ENCODE results near the gene FAM13C.

The FAM13C gene

GRCh38 chr10:59312247-59312646, 50.1 kb downstream of the FAM13C start:
- DNase-seq: no peak

- DNase-seq: no peak
Measured at GRCh38 chr10:59311025-59311424, 51.3 kb downstream of the FAM13C start.

DNA sequence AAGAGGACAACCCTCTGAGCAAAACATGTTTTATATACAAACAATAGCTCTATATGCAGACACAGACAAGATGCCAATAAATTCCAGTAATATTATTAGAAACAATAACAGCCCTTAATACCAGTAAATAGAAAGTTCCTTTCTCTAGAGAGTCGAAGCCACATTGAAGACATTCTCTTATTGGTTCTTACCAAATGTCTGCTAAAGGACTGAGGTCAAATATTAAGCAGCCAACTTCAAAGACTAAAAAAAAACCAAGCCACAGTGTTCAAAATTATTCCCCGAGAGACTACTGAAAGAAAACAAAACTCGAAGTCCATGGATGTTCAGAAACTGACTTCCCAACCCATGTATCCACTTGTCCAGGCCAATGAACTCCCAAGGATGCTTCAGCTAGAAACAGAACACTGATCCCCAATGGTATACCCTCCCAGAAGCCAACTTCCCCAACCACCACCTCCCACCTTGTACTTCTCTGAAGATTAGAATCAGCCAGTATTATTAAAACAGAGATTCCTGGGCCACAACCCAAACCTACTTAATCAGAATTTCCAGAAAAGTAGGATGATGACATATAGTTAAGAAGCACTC, 51.9 kb downstream of the FAM13C start:
- DNase-seq: no peak

GRCh38 chr10:59304521-59305097, 57.7 kb downstream of the FAM13C start:
- DNase-seq: no peak

- no peak for DNase-seq
Measured at GRCh38 chr10:59303018-59303417, 59.3 kb downstream of the FAM13C start.

DNA sequence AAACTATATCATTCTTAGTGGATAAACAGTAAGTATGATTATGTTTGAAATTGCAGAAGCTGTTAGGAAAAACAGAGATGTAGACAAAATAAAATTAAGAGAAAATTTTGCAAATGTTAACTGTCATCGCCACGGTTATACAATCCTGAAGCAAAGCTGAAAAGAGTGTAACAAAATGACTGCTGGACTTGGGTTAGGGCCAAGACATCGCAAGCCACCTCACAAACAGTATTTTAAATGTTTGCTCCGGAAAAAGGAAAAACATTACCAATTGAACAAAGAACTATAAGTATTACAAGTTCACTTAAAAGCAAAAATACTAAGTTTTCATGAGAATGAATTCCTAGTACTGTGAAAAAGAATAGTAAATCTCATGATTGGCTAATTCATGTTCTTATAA, 60.0 kb downstream of the FAM13C start:
- no peak for DNase-seq

GRCh38 chr10:59301067-59301754, 61.1 kb downstream of the FAM13C start:
- DNase-seq: no peak

- DNase-seq: no peak
Measured at GRCh38 chr10:59300386-59300785, 62.0 kb downstream of the FAM13C start.

DNA sequence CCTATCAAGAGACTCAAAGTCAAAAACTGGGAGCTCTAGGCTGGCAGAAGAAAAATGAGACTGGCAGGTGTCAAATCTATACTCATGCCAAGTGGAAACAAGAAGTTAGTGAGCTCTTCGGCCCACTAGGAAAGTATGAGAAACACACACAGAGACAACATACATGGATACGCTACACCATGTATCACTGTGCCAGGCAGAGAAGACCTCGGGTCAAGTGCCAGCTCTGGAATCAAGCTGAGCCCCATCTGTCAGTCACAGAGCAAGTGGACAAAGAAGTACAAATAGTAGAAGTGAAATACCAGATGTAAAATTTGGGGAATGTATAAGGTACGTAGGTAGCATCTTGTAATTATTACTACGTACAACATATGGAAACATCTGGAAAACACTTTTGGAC, 62.4 kb downstream of the FAM13C start:
- DNase-seq: no peak

DNA sequence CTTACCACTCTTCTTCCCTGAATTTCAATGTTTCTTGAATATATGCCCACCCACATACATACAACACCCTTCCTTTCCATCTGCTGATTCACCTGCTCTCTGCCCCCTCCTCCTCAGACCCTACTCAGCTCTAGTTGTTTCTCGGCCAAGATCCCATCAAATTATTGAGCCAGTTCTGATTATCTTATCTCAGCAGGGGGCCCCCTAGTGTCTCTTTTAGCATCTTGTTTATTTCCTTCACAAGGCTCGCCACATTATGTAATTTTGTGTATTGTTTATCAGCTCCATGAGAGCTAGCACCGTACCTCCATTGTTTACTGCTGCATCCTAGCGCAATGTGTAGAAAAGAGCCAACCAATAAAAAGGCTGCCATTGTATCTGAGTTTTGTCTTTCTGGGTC, 71.9 kb downstream of the FAM13C start:
- no peak for DNase-seq

- no peak for DNase-seq
Measured at GRCh38 chr10:59289853-59290252, 72.5 kb downstream of the FAM13C start.

DNA sequence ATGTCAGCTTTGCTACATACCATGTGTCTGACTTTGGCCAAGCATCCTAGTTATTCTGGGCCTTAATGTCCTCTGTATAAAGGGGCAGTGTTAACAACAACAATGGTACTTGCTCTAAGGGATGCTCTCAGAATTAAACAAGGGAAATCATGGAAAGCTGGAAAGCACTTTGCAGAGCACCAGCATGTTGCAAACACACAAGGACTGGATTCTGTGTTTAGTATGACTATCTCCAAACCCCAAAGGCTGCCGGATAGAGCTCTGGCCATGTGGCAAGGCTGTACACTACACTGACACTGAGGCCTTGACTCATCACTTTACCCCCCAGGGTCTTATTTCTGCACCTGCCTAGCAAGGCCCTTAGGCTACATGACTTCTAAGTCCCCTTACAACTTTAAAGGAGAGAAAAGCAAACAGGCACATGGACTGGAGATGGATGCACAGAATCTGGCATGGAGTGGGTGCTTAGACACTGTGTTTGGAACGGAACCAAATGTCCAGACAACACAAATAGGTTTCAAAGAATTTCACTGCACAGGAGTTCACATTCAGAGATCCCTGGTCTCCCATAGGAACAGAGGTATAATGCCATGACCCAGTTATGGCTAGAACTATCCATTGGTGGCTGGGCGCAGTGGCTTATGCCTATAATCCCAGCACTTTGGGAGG, 74.6 kb downstream of the FAM13C start:
- DNase-seq: no peak

DNA sequence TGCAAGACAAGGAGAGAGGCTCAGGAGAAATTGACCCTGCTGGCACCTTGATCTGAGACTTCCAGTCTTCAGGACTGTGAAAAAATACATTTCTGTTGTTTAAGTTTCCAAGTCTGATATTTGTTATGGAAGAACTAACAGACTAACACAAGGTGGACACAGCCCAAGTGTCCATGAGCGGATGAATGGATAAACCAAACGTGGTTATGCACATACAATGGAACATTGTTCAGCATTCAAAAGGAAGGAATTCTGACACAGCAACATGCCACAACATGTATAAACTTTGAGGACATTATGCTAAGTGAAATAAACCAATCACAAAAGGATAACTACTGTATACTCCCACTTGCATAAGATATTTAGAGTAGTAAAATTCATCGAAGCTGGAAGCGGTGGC, 76.5 kb downstream of the FAM13C start:
- DNase-seq: no peak

DNA sequence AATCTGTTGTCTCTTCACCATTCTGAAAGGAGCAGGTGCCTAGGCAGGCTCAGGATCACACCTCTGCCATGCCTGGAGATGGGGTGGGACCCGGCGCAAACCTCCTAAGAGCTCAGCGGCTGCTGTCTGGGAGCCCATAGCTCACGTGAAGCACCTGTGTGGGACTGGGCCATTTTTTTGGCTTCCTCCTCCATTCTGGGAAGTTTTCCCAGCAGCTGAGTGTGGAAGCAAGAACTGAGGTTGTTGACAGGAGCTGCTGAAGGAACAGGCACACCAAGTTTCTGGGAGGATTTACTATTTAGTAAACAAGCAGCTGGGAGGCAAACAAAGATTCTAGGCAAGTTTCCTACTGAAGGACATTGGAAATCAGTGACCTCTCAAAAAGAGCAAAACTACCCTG, 77.3 kb downstream of the FAM13C start:
- DNase-seq: no peak

- DNase-seq: no peak
Measured at GRCh38 chr10:59284118-59284975, 78.0 kb downstream of the FAM13C start.

- no peak for DNase-seq
Measured at GRCh38 chr10:59283456-59284091, 78.8 kb downstream of the FAM13C start.

DNA sequence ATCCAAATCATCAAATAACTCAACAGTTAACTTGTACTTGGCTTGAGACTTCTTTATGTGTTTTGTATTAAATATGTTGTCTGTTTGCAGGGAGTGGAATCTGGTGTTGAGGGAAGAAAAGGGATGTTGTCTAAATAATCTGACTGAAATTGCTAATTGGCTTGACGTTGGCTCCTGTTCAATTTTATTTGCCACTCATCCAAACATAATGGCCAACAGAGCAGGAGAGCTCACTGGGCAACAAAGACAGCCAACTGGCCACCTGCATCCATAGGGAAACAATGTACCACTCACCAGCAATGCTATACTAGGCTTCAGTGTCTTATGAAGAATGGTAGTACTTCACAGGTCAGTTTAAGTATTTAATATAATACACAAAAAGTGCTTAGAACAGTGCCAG, 80.5 kb downstream of the FAM13C start:
- DNase-seq: no peak

GRCh38 chr10:59279991-59280505, 82.3 kb downstream of the FAM13C start:
- no peak for DNase-seq

- no peak for DNase-seq
Measured at GRCh38 chr10:59279476-59279875, 82.9 kb downstream of the FAM13C start.

DNA sequence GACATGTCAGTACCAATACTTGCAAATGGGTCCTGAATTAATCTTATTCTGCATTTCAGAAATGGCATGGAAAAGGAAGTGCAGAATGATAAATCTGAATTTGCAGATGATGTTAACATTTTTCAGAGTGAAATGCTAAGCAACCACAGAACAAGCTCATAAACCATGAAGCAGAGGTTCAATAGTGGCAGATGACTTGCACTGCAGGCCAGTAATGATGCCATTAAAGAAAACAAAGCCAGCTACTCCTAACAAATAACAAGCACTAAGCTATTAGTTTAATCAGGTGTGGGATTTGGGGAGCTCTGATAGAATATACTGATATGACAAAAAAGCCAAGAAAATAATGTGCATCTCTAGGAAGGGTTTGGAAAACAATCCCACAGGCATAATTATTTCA, 85.4 kb downstream of the FAM13C start:
- no peak for DNase-seq

DNA sequence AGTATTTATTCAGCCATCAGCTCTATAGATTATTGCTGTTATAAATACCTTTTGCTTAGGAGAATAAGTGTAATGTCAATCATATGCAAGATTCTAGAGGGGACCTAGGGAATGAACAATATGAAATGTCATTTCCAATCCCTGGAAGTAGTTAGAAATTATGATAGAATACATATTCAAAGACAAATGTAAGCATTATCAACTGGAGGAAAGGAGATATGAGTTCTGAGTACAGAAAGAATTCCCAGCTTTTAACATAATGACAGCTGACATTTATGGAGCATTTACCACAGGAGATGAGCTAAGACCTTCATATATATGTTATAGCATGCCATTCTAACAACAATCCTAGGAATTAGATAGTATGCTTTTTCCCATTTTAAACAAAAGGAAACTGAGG, 86.2 kb downstream of the FAM13C start:
- DNase-seq: no peak

DNA sequence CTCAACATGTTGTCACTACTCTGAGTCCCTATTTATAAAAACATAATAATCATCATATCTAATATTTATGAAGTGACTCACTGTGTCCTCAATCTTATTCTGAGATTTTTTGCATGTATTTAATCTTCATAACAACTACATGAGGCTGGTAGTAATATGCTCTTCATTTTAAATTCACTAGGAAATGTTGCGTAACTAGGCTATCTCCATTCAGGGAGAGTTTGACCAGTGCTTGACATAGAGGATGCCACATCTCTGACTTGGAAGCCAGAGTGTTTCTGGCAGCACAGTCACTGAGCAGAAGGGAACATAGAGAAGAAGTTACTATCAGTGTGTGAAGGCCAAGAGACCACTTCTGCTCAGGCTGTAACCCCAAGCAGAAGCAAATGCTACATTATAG, 88.9 kb downstream of the FAM13C start:
- DNase-seq: no peak
